ENCODE results near the gene CLNS1A.
A peak's percentile ranks its signal among the peaks of the same experiment; 100 is the strongest.

CLNS1A gene, protein sequence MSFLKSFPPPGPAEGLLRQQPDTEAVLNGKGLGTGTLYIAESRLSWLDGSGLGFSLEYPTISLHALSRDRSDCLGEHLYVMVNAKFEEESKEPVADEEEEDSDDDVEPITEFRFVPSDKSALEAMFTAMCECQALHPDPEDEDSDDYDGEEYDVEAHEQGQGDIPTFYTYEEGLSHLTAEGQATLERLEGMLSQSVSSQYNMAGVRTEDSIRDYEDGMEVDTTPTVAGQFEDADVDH

DNA sequence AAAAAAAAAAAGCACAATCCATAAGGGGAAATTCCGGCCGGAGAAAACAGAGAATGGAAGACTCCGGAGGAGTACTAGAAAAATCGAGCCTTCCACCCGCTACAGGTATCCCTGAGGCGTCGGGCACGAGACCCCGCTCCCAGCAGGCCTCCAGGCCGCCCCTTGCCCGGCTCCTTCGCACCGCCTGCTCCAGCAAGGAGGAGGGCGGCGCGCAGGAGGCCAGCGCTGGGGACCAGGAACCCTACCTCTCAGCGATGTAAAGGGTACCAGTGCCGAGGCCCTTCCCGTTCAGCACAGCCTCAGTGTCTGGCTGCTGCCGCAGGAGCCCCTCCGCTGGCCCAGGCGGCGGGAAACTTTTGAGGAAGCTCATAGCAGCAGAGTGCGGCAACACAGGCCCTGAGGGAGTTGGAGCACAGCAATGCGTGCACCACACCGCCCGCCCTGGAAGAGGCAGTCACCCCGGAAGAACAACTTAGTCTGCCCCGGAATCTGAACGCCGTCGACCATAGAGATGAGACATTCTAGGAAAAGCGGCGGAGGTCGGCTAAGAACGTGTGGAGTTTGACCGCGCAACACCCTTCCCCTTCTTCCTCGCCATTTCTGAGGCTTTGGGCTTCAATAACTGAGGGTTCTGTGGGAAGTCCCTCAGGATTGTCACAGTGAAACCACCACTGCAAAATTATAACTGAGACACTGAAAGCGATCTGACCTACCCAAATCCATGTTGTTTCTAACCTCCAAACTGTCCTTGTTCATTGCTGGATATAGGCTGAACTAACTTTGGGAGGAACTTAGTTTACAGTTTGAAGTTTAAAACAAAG is at the start of gene CLNS1A:
Gene CLNS1A, minus strand, starts transcription at position 450 of the 821 bp plus-strand sequence. Its CDS starts 80 bp downstream, at position 370.
- H3K4me3 ChIP-seq (ENCODE audit: low read depth, low read length): peak within 1 kb of the TSS; percentile 96
- peak within 1 kb of the TSS; percentile 93 for H3K27ac ChIP-seq (ENCODE audit: low read depth, low read length)
- H3K4me1 ChIP-seq (ENCODE audit: control insufficient read depth, insufficient read depth, low read length): peaks cover 10% of the 10 kb centered on the region
- H3K9me3 ChIP-seq (ENCODE audit: control insufficient read depth, insufficient read depth, low read length): no peaks in the 10 kb centered on the region
- H3K36me3 ChIP-seq (ENCODE audit: control insufficient read depth, insufficient read depth, low read length): peaks cover 10% of the 10 kb centered on the region
- no peaks in the 10 kb centered on the region for H3K27me3 ChIP-seq (ENCODE audit: control insufficient read depth, insufficient read depth, low read length)
- H3K9ac ChIP-seq (ENCODE audit: low read depth, low read length): peak within 1 kb of the TSS; percentile 94

DNA sequence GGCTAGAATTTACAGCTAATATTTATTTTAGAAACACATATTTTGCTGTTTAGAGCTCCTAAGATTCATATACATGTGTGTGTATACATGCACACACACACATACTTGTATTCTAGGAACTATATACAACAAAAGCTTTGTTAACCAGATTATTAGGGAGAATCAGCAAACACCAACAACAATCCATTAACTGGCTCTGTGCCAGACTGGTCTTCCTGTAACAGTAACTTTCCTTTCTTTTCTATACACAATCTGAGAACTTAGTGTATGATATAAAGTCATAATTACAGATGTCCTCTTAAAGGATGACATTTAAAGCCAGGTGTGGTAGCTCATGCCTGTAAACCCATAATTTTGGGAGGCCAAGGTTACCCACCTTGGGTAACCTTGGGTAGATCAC is 49.5 kb upstream of the CLNS1A start:
- no peaks in the 10 kb centered on the region for H3K4me1 ChIP-seq (ENCODE audit: control insufficient read depth, insufficient read depth, low read length)

DNA sequence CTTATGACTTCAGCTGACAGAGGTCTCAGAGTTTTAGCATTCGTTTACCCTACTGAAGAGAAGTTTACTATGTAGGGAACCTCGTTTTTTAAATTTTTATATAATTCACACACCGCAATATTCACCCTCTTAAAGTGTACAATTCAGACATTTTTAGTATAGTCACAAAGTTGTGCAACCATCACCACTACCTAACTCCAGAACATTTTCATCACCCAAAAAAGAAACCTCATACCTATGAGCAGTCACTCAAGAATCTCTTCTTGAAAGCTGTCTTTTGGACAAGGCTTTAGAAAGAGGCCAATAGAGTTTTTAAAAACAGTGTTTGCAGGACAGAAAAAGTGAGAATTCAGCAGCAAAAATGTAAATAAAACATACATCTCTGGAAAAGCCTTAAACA is 39.5 kb upstream of the CLNS1A start:
- no peaks in the 10 kb centered on the region for H3K4me1 ChIP-seq (ENCODE audit: control insufficient read depth, insufficient read depth, low read length)
- peaks cover 78% of the 10 kb centered on the region for H3K36me3 ChIP-seq (ENCODE audit: control insufficient read depth, insufficient read depth, low read length)
- H3K27ac ChIP-seq (ENCODE audit: low read depth, low read length): no peak overlapping the region
- H3K4me3 ChIP-seq (ENCODE audit: low read depth, low read length): no peak overlapping the region
- no peak overlapping the region for H3K9ac ChIP-seq (ENCODE audit: low read depth, low read length)
- no peaks in the 10 kb centered on the region for H3K27me3 ChIP-seq (ENCODE audit: control insufficient read depth, insufficient read depth, low read length)
- no peaks in the 10 kb centered on the region for H3K9me3 ChIP-seq (ENCODE audit: control insufficient read depth, insufficient read depth, low read length)

More for the DNA sequence above, 49.5 kb upstream of the CLNS1A start:
- Histone ChIP-seq H3K4me3 (ENCODE audit: low read depth, low read length) (no peak overlapping the region), H3K9ac (ENCODE audit: low read depth, low read length) (no peak overlapping the region), H3K9me3 (ENCODE audit: control insufficient read depth, insufficient read depth, low read length) (no peaks in the 10 kb centered on the region), H3K27me3 (ENCODE audit: control insufficient read depth, insufficient read depth, low read length) (no peaks in the 10 kb centered on the region), H3K36me3 (ENCODE audit: control insufficient read depth, insufficient read depth, low read length) (peaks cover 91% of the 10 kb centered on the region), H3K27ac (ENCODE audit: low read depth, low read length) (no peak overlapping the region)

DNA sequence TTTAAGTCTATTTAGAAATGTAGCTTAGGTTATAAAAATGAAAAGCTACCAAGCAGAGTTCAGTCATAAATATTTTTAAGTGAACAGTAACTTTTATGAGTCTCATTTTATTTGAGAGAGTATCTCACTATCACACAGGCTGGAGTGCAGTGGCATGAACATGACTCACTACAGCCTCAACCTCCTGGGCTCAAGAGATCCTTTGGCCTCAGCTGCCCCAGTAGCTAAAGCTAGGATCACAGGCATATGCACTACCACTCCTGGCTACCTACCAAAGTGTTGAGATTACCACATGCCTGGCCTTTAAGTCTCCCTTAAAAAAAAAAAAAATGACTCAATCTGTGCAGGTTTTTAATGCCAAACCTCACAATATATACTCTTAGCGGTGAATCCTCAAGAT is 34.7 kb upstream of the CLNS1A start:
- no peaks in the 10 kb centered on the region for H3K27me3 ChIP-seq (ENCODE audit: control insufficient read depth, insufficient read depth, low read length)
- H3K4me3 ChIP-seq (ENCODE audit: low read depth, low read length): no peak overlapping the region
- H3K4me1 ChIP-seq (ENCODE audit: control insufficient read depth, insufficient read depth, low read length): no peaks in the 10 kb centered on the region
- H3K27ac ChIP-seq (ENCODE audit: low read depth, low read length): no peak overlapping the region
- no peak overlapping the region for H3K9ac ChIP-seq (ENCODE audit: low read depth, low read length)
- H3K36me3 ChIP-seq (ENCODE audit: control insufficient read depth, insufficient read depth, low read length): peaks cover 92% of the 10 kb centered on the region
- no peaks in the 10 kb centered on the region for H3K9me3 ChIP-seq (ENCODE audit: control insufficient read depth, insufficient read depth, low read length)

DNA sequence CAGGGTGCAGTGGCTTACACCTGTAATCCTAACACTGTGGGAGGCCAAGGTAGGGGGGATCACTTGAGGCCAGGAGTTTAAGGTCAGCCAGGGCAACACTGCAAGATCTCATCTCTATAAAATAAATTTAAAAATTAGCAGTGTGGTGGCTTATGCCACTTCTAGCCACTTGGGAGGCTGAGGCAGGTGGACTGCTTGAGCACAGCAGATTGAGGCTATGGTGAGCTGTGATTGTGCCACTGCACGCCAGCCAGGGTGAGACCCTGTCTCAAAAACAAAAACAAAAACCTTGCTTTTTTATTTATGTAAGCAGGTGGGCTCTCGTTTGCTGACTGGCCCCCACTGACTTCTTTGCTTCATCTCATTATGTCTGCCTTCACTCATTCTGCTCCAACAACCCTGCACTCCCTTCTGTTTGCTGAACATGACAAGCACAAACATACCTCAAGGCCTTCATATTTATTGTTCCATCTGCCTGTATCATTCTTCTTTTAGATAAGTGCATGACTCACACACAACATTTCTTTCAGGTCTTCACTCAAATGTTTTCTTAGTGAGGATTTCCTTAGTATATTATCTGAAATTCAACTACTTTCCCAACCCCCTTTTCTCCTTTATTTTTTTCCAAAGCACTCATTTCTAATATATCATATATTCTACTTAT is 32.4 kb upstream of the CLNS1A start:
- Histone ChIP-seq H3K27ac (ENCODE audit: low read depth, low read length) (no peak overlapping the region), H3K36me3 (ENCODE audit: control insufficient read depth, insufficient read depth, low read length) (peaks cover 91% of the 10 kb centered on the region), H3K4me1 (ENCODE audit: control insufficient read depth, insufficient read depth, low read length) (no peaks in the 10 kb centered on the region), H3K9me3 (ENCODE audit: control insufficient read depth, insufficient read depth, low read length) (no peaks in the 10 kb centered on the region), H3K27me3 (ENCODE audit: control insufficient read depth, insufficient read depth, low read length) (no peaks in the 10 kb centered on the region), H3K4me3 (ENCODE audit: low read depth, low read length) (no peak overlapping the region), H3K9ac (ENCODE audit: low read depth, low read length) (no peak overlapping the region)

DNA sequence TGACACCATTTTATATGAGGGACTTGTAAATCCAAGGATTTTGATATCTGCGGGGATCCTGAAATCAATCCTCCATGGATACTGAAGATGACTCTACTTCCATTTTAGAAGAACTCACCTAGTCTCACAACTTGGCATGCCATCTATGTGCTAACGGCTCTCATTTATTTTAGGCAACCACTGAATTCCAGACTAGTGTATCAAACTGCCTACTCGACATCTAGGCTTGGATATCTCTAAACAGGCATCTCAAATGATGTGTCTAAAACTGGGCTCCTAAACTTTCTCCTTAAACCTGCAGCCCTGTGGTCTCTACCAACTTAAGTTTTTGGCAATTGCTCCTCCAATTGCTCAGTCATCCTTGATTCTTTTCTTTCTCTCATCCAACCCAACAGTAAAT is 31.2 kb upstream of the CLNS1A start:
- no peaks in the 10 kb centered on the region for H3K4me1 ChIP-seq (ENCODE audit: control insufficient read depth, insufficient read depth, low read length)
- no peak overlapping the region for H3K4me3 ChIP-seq (ENCODE audit: low read depth, low read length)
- no peaks in the 10 kb centered on the region for H3K9me3 ChIP-seq (ENCODE audit: control insufficient read depth, insufficient read depth, low read length)
- no peak overlapping the region for H3K27ac ChIP-seq (ENCODE audit: low read depth, low read length)
- H3K36me3 ChIP-seq (ENCODE audit: control insufficient read depth, insufficient read depth, low read length): peaks cover 87% of the 10 kb centered on the region
- no peaks in the 10 kb centered on the region for H3K27me3 ChIP-seq (ENCODE audit: control insufficient read depth, insufficient read depth, low read length)
- no peak overlapping the region for H3K9ac ChIP-seq (ENCODE audit: low read depth, low read length)

DNA sequence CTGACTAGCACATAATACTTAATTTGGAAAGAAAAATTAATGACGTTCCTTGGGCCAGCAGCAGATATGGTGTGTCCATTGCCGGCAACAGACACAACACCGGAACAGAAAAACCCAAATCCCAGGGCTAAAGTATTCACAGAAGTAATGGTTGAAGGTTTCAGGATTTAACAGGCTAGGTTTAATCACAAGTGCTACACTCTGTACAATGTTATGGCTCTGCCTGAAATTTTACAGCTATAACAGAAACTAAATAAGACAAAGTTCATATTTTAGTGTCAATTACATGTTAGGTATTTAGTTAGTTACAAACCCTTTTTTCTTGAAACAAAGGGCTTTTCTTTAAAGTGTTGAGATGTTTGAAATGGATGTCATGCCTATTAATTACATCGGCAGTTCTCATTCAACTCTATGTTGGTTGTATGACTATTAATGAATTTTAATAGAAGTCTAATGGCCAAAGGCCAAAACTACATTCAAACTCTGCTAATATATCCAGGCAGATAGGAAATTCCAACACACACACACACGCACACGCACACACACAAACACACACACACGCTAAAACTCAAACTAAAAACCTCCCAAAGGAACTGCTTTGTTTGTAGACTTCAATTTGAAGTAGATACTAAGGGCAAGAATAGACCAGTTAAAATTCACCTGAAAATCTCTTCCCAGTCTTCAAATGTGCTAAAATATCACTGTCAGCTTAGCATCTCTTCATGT is 27.8 kb upstream of the CLNS1A start:
- H3K27ac ChIP-seq (ENCODE audit: low read depth, low read length): no peak overlapping the region
- no peak overlapping the region for H3K9ac ChIP-seq (ENCODE audit: low read depth, low read length)
- no peak overlapping the region for H3K4me3 ChIP-seq (ENCODE audit: low read depth, low read length)
- no peaks in the 10 kb centered on the region for H3K27me3 ChIP-seq (ENCODE audit: control insufficient read depth, insufficient read depth, low read length)
- H3K36me3 ChIP-seq (ENCODE audit: control insufficient read depth, insufficient read depth, low read length): peaks cover 64% of the 10 kb centered on the region
- H3K4me1 ChIP-seq (ENCODE audit: control insufficient read depth, insufficient read depth, low read length): no peaks in the 10 kb centered on the region
- H3K9me3 ChIP-seq (ENCODE audit: control insufficient read depth, insufficient read depth, low read length): no peaks in the 10 kb centered on the region

DNA sequence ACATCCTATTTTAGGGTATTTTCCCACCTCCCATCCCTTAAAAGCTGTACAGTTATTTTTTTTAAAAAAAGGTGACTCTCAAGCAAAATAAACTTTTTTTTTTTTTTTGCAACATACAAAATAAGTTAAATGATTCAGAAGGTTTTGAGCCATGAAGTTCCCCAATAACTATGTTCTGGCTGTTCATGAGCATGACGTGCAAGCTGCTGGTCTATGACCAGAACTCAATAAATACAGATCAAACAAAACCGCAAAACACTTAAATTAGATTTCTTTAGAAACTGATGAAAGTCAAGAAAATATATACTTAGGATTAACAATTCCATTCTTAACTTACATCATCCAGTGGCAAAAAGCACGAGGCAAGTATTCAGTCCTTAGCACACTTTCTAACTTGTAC is 24.1 kb upstream of the CLNS1A start:
- H3K27me3 ChIP-seq (ENCODE audit: control insufficient read depth, insufficient read depth, low read length): no peaks in the 10 kb centered on the region
- no peaks in the 10 kb centered on the region for H3K9me3 ChIP-seq (ENCODE audit: control insufficient read depth, insufficient read depth, low read length)
- no peak overlapping the region for H3K4me3 ChIP-seq (ENCODE audit: low read depth, low read length)
- H3K27ac ChIP-seq (ENCODE audit: low read depth, low read length): no peak overlapping the region
- H3K9ac ChIP-seq (ENCODE audit: low read depth, low read length): no peak overlapping the region
- peaks cover 31% of the 10 kb centered on the region for H3K36me3 ChIP-seq (ENCODE audit: control insufficient read depth, insufficient read depth, low read length)
- H3K4me1 ChIP-seq (ENCODE audit: control insufficient read depth, insufficient read depth, low read length): no peaks in the 10 kb centered on the region

DNA sequence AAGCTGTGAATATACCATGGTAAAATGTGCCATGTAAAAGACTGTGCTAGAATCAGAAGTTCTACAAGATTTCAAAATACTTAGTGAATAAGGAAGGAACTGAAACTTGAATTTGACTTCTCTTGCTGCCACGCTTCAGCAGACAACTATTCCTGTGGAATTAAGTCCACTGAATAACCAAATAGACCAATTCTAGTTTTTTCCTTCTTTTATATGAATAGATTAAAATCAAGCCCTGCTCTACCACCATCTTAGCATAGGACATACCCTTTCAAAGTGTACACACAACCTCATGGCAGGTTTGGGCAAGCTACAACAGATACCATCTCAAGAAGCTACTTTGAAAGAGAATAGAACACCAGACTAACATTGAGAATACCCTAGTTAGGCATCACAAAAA is 23.4 kb upstream of the CLNS1A start:
- no peaks in the 10 kb centered on the region for H3K4me1 ChIP-seq (ENCODE audit: control insufficient read depth, insufficient read depth, low read length)
- peaks cover 23% of the 10 kb centered on the region for H3K36me3 ChIP-seq (ENCODE audit: control insufficient read depth, insufficient read depth, low read length)
- no peak overlapping the region for H3K4me3 ChIP-seq (ENCODE audit: low read depth, low read length)
- H3K9me3 ChIP-seq (ENCODE audit: control insufficient read depth, insufficient read depth, low read length): no peaks in the 10 kb centered on the region
- no peak overlapping the region for H3K27ac ChIP-seq (ENCODE audit: low read depth, low read length)
- H3K9ac ChIP-seq (ENCODE audit: low read depth, low read length): no peak overlapping the region
- H3K27me3 ChIP-seq (ENCODE audit: control insufficient read depth, insufficient read depth, low read length): no peaks in the 10 kb centered on the region

DNA sequence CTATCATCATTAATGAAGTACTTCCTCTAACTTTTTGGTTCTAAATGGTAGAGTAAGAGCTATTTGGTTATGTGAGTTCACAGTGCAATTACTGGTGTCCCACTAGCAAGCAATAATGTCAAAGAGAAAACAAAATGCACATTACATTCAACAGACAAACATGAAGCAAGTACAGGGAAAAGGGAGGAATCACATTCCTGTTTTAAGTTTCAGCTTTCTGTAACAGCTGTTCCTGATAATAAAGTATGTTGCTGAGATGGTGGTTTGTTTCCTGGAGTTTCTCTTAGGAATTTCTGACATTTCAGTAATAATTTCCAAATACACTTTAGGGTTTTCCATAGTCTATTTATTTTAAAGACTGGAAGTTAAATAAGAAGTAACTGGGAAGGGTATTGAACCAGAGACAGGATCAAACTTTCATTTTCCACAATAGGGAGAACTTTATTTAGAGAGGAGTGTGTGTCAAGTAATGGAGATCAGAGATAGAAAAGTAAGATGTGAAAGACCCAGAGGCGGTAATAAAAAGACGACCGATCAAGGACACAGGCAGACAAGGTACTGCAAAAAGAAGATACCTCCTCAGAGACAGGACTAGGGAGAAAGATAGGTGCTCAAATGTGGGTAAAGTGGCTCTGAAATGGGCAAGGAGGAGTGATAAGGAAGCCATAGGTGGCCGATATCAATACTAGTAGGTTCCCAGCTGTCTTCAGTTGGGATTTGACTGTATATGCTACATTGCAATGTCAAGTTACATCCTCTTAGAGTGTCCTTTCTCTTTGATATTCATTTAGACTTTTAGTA is 20.8 kb upstream of the CLNS1A start:
- H3K36me3 ChIP-seq (ENCODE audit: control insufficient read depth, insufficient read depth, low read length): 0 out of 2 replicates have a peak, but pooled peaks cover 3% of the 10 kb centered on the region
- no peak overlapping the region for H3K4me3 ChIP-seq (ENCODE audit: low read depth, low read length)
- H3K9me3 ChIP-seq (ENCODE audit: control insufficient read depth, insufficient read depth, low read length): no peaks in the 10 kb centered on the region
- no peaks in the 10 kb centered on the region for H3K4me1 ChIP-seq (ENCODE audit: control insufficient read depth, insufficient read depth, low read length)
- no peaks in the 10 kb centered on the region for H3K27me3 ChIP-seq (ENCODE audit: control insufficient read depth, insufficient read depth, low read length)
- no peak overlapping the region for H3K9ac ChIP-seq (ENCODE audit: low read depth, low read length)
- H3K27ac ChIP-seq (ENCODE audit: low read depth, low read length): no peak overlapping the region

Measured in HUES48 (cell line).